GM12865 (cell line): ENCODE results near the gene TMEM100.
A peak's percentile ranks its signal among the peaks of the same experiment; 100 is the strongest.

Source experiments
- DNase-seq: peaks from one replicate; pipeline ENCODE4 v3.0.0; 2010; ENCODE audit warnings: low read depth
- H3K4me3 ChIP-seq: 2 replicates; pipeline ENCODE4 v1.5.1; 2011; ENCODE audit warnings: mild to moderate bottlenecking, low read depth, low read length, control low read depth
- TF ChIP-seq, protein P1 (sequence below): IDR thresholded peaks from 2 replicates; pipeline ENCODE4 v1.5.1; 2011; ENCODE audit warnings: low read length, control low read depth, low read depth, inconsistent platforms; ENCODE audit not compliant: insufficient read depth; ENCODE audit errors: missing control alignments

The TMEM100 gene

DNA sequence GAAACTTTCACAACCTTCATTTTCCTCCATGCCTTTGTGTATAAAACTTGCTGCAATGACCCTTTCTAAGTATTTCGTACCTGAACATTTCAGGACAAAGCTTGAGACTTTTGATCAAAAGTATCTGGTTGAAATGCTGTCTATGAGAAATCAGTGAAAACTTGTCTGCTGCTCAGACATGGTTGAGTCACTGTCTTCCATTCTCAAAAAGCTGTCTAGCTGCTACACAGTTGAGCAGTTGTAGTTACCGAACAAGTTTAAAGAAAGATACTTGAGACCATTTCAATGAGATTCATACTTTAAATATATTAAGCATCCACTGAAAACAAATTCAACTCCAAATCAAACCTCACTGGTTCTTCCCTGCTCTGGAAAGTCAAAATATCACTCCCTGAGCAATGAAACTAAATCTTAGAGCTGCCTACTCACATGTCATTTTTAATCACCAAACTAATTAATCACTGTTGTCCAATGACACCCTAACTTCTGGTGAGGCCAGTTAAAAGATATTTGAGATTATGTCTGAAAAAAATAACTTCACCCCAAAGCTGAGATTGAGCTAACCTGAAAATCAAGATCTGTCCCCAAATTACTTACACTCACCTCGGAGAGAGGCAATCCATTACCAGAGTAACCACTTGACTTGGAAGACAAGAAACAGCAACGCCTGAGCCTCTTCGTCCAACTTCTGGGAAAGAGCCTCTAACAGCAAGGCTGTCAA is 488 bp downstream of the TMEM100 start:
- TF ChIP-seq, protein P1, sequence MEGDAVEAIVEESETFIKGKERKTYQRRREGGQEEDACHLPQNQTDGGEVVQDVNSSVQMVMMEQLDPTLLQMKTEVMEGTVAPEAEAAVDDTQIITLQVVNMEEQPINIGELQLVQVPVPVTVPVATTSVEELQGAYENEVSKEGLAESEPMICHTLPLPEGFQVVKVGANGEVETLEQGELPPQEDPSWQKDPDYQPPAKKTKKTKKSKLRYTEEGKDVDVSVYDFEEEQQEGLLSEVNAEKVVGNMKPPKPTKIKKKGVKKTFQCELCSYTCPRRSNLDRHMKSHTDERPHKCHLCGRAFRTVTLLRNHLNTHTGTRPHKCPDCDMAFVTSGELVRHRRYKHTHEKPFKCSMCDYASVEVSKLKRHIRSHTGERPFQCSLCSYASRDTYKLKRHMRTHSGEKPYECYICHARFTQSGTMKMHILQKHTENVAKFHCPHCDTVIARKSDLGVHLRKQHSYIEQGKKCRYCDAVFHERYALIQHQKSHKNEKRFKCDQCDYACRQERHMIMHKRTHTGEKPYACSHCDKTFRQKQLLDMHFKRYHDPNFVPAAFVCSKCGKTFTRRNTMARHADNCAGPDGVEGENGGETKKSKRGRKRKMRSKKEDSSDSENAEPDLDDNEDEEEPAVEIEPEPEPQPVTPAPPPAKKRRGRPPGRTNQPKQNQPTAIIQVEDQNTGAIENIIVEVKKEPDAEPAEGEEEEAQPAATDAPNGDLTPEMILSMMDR = no peak
- no peak overlapping the region for H3K4me3 ChIP-seq
- no peak for DNase-seq

DNA sequence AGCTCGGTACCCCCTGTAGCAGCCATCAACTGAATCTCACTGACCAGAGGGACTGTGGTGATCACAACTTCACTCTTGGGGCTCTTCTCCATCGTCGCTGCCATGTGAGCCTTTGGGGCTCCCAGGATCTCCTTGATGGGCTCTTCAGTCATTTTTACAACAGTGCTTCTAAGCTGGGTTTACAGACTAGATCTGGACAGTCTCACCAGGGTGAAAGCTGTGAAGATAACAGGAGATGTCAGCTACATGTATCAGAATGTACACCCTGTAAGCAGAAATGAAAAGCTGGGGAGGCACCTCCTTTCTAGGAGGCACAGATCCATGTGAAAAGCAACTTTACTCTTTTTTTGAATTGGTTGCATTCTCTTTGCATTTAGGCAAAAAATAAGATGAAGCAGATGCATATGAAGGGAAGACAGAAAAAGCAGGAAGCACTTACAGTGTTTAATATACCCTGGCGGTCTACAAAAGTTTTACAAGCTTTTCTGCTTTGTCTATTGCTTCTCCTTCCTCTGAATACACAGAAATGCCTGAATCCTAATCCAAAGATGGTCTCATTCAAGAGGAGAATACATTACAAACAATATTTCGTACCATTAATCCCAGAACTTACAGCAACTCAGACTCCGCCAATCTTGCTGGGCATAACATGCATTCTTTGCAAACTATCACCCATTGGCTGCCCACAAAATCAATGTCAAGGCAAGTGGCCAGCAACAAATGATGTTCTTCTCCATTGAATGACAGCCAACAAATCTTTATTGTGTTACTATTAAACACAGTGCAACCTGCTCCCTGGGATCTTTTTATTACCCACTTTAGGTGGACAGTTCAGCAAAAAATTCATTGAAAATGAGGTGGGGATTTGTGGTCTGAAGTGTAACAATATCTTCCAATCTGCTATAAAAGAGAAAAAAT is 1.5 kb downstream of the TMEM100 start:
- DNase-seq = no peak
- TF ChIP-seq, protein P1 = no peak

DNA sequence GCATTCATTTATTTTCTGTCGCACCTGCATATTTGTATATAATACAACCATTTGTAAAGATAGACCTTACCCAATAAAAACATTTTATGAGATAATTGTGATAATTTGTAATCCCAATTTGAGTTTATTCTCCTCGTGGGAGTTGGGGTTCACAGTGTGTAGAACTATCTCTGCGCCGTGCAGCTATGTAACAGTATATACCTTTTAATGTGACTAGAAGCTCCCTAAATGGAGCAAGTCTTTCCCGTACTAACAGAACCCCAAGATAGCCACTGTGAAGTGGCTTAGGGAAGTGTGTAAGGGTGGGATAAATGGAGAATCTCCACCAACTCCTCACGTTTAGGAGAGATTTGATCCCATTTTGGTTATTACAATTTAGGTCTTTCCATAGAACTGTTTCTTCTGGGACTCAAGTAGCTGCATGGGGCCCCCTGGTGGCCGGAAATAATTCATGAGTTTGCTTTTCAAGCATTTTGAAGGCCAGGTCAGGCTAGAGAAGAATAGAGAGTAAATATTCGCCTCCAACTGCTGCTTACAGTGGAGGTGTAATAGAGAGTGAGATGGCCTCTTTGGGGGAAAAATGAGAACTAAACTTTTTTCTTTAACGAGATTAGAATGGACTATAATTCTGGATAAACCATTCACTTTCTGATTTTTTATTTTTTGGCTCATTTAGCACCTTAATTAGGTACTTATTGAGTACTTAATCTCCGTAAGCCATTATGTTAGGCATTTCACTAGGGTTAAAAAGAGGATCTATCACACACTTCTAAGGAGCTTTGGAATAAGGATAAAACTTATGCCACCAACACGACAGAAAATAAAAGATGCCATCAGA is 4.5 kb downstream of the TMEM100 start:
- peak; percentile 80 for DNase-seq
- TF ChIP-seq, protein P1 = peak; percentile 70
- no peak overlapping the region for H3K4me3 ChIP-seq

More for the DNA sequence above, 1.5 kb downstream of the TMEM100 start:
- no peak overlapping the region for H3K4me3 ChIP-seq

DNA sequence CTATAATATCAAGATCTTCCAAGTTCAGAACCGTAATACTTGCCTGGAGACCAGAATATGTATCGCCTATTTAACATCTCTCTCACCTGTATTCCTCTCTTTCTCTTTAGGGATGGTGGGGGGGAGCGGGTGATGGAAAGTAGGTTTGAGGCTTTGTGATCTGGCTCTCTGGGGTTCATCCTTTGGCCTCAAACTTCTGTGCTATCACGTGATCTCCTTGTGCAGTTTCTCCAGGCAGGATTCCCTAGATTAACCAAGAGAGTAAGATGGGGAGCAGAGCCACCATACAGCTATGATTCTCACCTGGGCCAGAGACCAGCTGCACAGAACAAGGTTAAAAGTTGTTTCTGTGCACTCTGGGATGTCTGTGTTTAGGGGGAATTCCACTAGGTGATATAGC is 5.2 kb downstream of the TMEM100 start:
- TF ChIP-seq, protein P1 = no peak
- H3K4me3 ChIP-seq = no peak overlapping the region
- no peak for DNase-seq

DNA sequence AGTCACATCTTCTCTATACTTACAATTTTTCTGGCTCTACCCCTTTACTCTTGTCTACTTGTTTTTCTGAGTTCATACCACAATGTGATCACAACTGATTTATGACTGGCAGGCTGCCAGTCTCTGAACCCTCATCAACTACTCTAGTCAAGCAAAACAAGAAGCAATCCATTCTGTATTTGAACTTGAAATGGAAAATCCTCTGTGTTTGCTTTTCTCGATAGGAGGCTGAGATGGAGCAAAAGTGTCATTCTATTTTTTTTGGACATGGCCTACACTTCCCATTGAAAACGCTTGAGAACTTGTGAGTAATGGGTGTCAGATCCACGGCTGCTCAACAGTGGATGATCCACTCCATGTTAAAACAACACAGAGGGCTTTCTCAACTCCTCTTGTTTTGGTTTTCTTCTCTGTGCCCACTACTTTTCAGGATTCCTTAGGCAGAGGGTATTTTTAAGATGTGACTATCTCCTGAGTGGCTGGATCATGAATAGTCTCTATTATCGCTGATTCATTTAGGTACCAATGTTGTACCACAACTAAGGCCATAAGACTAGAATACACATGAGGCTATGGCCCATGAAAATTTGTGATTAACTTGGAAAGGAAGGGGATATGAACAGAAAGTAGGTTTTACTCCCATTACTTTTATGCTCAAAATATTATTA is 11.7 kb downstream of the TMEM100 start:
- TF ChIP-seq, protein P1 = no peak
- DNase-seq = peak; percentile 28

DNA sequence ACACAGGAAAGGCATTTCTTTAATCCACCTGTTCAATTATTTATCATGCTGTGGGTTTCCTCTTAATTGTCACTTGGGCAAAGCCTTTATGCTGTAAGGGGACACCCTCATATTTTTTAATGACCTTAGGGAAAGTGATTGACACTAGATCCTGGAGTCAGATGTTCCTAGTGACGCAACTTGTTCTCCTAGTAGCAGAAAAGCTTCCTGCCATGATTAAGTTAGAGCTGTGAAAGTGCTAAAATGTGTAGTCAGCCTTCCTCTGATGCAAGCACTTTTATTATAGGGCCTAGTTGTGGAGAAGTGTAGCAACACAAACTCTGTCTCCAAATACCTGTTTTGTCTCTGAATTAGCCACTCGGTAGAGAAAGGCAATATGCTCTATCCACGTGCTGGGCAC is 12.3 kb downstream of the TMEM100 start:
- H3K4me3 ChIP-seq = no peak overlapping the region
- TF ChIP-seq, protein P1 = no peak
- no peak for DNase-seq

More for the DNA sequence above, 11.7 kb downstream of the TMEM100 start:
- H3K4me3 ChIP-seq = no peak overlapping the region
